HEK293T (cell line): ENCODE measurements around the gene RBFOX2.

Source experiments
- CTBP1 ChIP-seq: fragments of 450-650 bp; IDR thresholded peaks from 2 replicates; pipeline ENCODE4 v1.6.1; 2016; ENCODE audit warnings: borderline replicate concordance
- ELF4 ChIP-seq: fragments of 450-650 bp; IDR thresholded peaks from 2 replicates; pipeline ENCODE4 v1.6.1; 2017; ENCODE audit warnings: antibody characterized with exemption
- FOXA1 ChIP-seq: fragments of 450-650 bp; IDR thresholded peaks from 2 replicates; pipeline ENCODE4 v1.6.1; 2016; ENCODE audit warnings: mild to moderate bottlenecking
- FOXK2 ChIP-seq: fragments of 450-650 bp; IDR thresholded peaks from 2 replicates; pipeline ENCODE4 v1.6.1; 2016; ENCODE audit warnings: mild to moderate bottlenecking
- FOXM1 ChIP-seq: fragments of 450-650 bp; IDR thresholded peaks from 2 replicates; pipeline ENCODE4 v1.6.1; 2017; ENCODE audit warnings: mild to moderate bottlenecking, borderline replicate concordance
- NFRKB ChIP-seq: fragments of 450-650 bp; IDR thresholded peaks from 2 replicates; pipeline ENCODE4 v1.6.1; 2016; ENCODE audit warnings: mild to moderate bottlenecking, moderate library complexity
- SP1 ChIP-seq: fragments of 450-650 bp; IDR thresholded peaks from 2 replicates; pipeline ENCODE4 v1.6.1; 2017
- SUZ12 ChIP-seq: fragments of 450-650 bp; IDR thresholded peaks from 2 replicates; pipeline ENCODE4 v1.6.1; 2016; ENCODE audit warnings: mild to moderate bottlenecking
- ZNF384 ChIP-seq: fragments of 450-650 bp; IDR thresholded peaks from 2 replicates; pipeline ENCODE4 v1.6.1; 2016

GRCh38 chr22:36022162-36022561 is 6.5 kb downstream of the RBFOX2 start:
- TF ChIP-seq FOXK2 (no peak), NFRKB (no peak), ELF4 (no peak), CTBP1 (no peak), FOXM1 (no peak), SP1 (no peak), ZNF384 (no peak), SUZ12 (no peak), FOXA1 (no peak)
